GM12801 (cell line): Measurements from ENCODE around the gene ABR.

ENCODE experiments used
- CTCF ChIP-seq: IDR thresholded peaks from one replicate; pipeline ENCODE4 v1.5.1; 2011; ENCODE audit warnings: control low read depth; ENCODE audit not compliant: insufficient read length; ENCODE audit errors: extremely low read depth

The ABR gene

DNA sequence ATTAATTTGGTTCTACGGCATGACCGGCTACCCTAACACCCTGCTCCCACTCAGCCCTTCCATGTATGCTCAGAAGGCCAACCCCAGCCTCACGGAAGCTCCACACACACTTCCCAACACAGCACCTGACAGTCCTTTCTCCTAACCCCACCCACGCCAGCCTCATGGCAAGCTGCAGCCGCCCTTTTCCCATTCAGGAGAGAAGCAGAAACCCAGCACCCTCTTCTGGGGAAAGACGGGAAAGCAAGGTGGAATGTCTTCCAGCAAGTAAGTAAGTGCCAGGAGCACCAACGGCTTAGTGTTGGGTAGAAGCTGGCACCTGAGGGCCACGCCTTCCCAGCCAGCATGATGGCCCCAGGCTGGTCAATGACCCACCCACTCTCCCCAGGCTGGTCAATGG is 32.1 kb downstream of the ABR start:
- no peak for TF ChIP-seq CTCF

DNA sequence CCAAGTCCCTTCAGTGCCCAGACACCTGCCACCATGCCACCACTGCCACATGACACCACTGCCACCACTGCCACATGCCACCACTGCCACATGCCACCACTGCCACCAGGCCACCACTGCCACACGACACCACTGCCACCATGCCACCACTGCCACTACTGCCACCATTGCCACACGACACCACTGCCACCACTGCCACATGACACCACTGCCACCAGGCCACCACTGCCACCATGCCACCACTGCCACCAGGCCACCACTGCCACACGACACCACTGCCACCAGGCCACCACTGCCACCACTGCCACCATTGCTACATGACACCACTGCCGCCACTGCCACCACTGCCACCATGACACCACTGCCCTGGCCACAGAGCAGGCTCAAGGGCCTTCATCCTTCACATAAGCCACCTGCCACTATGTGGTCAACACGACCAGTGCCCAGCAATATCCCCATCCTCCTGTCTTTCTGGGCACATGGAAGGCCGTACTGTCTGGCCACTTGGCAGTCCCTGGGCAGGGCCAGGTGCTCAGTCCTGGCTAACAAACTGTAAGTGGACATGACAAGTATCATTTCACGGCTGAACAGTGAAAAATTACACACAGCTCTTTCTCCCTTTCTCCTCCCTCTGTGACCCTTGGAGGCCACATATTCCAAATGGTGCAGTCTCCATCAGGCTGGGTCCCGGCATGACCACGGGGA is 33.1 kb downstream of the ABR start:
- TF ChIP-seq CTCF = no peak

DNA sequence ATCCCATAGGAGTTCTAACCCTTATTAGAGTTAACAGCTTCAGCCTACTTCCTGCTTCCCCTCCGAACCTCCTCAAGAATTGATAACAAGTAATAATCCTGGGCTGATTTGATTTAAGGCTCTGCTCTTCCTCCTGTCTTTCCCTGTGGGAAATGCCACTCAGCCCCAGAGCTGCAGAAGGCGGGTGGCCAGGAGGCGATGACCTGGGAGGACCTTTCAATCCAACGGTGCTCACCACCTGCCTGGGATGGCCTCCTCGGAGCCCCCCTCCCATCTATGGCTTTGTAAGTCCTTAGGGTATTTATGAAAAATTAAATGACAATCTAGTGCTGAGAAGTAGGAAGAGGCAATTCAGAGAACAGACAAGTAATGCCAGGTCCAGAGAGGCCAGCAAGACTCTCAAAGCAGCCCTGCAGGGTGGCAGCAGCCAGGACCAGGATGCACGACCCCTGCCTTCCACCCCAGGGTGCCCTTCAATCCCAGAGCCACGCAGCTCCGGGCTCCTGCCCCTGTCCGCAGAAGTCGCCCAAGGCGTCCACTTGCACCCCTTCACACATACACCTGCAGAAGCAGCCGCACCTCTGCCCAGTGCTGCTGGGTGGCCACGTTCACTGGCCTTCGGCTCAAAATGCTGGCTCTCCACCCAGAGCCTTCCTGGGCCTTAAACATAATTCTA is 34.3 kb downstream of the ABR start:
- no peak for TF ChIP-seq CTCF

- TF ChIP-seq CTCF = no peak
These were observed 35.6 kb downstream of the ABR start for GRCh38 chr17:1144162-1144561.

- TF ChIP-seq CTCF = no peak
These were observed 36.2 kb downstream of the ABR start for GRCh38 chr17:1143573-1143972.

DNA sequence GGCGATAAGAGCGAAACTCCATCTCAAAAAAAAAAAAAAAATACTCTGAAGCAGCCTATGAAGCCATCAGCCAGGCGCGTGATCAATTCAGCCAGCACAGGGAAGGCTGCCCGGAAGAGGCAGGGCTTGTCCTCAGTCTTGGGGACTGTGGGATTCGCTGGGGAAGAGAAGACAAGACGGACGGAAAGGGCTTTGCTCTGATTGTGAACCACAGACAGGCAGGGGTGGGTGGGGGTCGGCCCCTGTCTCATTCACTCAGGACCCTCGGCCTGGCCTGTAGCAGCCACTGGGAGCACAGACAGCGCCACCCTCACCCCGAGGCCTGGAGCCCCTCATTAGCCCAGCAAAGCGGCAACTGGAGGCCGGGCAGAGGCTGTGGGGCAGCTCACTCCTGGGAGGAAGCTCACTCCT is 37.2 kb downstream of the ABR start:
- no peak for TF ChIP-seq CTCF

GRCh38 chr17:1137465-1137894 is 42.3 kb downstream of the ABR start:
- TF ChIP-seq CTCF = no peak
